IPS-15b (cell line): ENCODE data around the gene IVD.
"Not testable (repeated sequence)": the region's sequence is repeated elsewhere in the genome, so short reads cannot be mapped to it uniquely, and the experiment has no call there.

Experiments used
- H3K27me3 ChIP-seq: one replicate; pipeline ENCODE4 v1.6.1; 2013; ENCODE audit warnings: low read length; ENCODE audit not compliant: control insufficient read depth, insufficient read depth
- H3K36me3 ChIP-seq: one replicate; pipeline ENCODE4 v1.6.1; 2013; ENCODE audit warnings: low read length; ENCODE audit not compliant: control insufficient read depth, insufficient read depth
- H3K4me1 ChIP-seq: one replicate; pipeline ENCODE4 v1.6.1; 2013; ENCODE audit warnings: mild to moderate bottlenecking, low read length; ENCODE audit not compliant: control insufficient read depth, insufficient read depth
- H3K4me3 ChIP-seq: one replicate; pipeline ENCODE4 v1.5.1; 2013; ENCODE audit warnings: low read depth, low read length
- H3K9ac ChIP-seq: one replicate; pipeline ENCODE4 v1.6.1; 2013; ENCODE audit warnings: low read depth, mild to moderate bottlenecking, low read length
- H3K9me3 ChIP-seq: one replicate; pipeline ENCODE4 v1.6.1; 2013; ENCODE audit warnings: mild to moderate bottlenecking, low read length; ENCODE audit not compliant: control insufficient read depth, insufficient read depth

The IVD gene

DNA sequence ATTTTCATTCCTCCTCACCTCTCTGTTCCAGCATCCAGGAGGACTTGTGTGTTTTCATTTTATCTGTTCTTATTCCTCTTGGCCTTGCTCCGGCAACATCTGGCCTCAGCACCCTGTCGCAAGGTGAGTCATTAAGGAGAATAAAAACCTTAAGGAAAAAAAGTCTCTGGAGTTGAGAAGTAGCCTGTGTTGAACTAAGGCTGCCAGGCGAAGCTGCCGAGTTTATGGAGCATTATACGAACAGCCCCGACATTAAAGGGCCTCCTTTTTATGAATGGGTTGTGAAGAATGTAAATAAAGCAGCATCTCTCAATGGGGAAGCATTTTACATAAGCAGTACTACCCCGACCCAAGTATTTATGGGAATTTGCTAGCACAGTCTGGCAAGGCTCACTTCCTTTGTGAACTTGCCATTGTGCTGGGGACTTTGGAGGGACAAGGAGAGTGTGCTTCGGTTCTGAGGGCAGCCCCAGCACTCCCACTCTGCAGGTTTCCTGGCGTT lies 39.9 kb downstream of the IVD start:
- no peaks in the 10 kb centered on the region for H3K27me3 ChIP-seq
- H3K4me3 ChIP-seq, result no peak overlapping the region
- H3K36me3 ChIP-seq, result no peaks in the 10 kb centered on the region
- H3K9me3 ChIP-seq, result no peaks in the 10 kb centered on the region
- no peak overlapping the region for H3K9ac ChIP-seq
- H3K4me1 ChIP-seq, result peaks cover 39% of the 10 kb centered on the region

DNA sequence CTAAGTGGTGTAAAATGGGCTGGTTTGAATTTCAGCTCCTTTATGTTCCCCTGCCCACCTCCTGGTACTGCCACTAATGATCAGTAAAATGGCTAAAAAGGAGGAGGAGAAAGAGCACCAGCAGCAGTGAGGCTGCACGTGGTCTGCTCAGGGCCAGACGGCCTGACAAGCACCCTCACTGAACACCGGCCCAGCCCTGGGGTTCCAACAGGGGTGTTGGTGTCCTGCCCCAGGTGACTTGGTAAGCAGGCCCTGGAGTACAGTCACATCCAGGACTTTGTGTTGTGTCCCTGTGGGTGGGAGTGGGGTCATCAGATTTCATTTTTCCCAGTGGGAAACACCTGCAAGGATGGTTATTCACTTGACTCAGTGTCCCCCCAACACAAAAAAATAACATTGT lies 40.5 kb downstream of the IVD start:
- Histone ChIP-seq H3K27me3 (no peaks in the 10 kb centered on the region), H3K9ac (no peak overlapping the region), H3K9me3 (no peaks in the 10 kb centered on the region), H3K36me3 (no peaks in the 10 kb centered on the region), H3K4me1 (peaks cover 40% of the 10 kb centered on the region), H3K4me3 (no peak overlapping the region)

- H3K9ac ChIP-seq, result no peak overlapping the region
- no peaks in the 10 kb centered on the region for H3K9me3 ChIP-seq
- no peak overlapping the region for H3K4me3 ChIP-seq
- H3K27me3 ChIP-seq, result no peaks in the 10 kb centered on the region
- H3K36me3 ChIP-seq, result no peaks in the 10 kb centered on the region
- H3K4me1 ChIP-seq, result peaks cover 45% of the 10 kb centered on the region
Measured at GRCh38 chr15:40448354-40448753, 42.8 kb downstream of the IVD start.

GRCh38 chr15:40449275-40449674 lies 43.7 kb downstream of the IVD start:
- H3K9me3 ChIP-seq, result no peaks in the 10 kb centered on the region
- peaks cover 39% of the 10 kb centered on the region for H3K4me1 ChIP-seq
- H3K4me3 ChIP-seq, result no peak overlapping the region
- H3K36me3 ChIP-seq, result no peaks in the 10 kb centered on the region
- H3K9ac ChIP-seq, result no peak overlapping the region
- H3K27me3 ChIP-seq, result no peaks in the 10 kb centered on the region

- H3K27me3 ChIP-seq, result no peaks in the 10 kb centered on the region
- H3K36me3 ChIP-seq, result no peaks in the 10 kb centered on the region
- peak overlapping the region; percentile 37 for H3K9ac ChIP-seq
- H3K4me1 ChIP-seq, result peaks cover 38% of the 10 kb centered on the region
- no peaks in the 10 kb centered on the region for H3K9me3 ChIP-seq
- no peak overlapping the region for H3K4me3 ChIP-seq
Measured at GRCh38 chr15:40450047-40450446, 44.5 kb downstream of the IVD start.

DNA sequence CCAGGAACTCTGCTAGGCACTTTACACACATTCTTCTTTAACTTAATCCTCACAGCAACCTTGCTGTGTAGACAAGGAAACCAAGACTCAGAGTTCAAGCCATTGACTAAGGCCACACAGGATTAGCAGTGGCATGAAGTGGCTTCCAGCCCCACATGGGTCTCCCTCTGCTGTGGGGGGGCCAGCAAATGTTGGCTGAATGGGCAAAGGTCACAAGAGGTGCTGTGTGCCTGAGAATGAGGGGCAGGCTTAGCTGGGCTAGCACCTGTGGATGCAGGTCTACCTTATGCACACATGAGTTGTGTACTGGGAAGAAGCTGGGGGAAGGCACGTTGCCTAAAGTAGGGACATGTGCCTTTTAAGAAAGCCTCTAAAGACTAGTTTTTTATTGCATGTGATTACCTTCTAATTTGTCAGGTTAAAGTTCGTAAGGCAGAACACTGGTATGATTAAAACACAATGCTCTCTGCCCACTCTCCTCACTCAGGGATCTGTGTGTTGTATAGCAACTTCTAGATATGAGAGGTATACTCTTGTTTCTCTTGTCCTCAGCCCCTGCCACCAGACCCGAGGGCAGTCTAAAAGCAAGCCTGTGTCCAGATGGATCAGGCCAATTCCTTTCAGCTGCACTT lies 46.0 kb downstream of the IVD start:
- Histone ChIP-seq H3K4me3 (no peak overlapping the region), H3K4me1 (peaks cover 32% of the 10 kb centered on the region), H3K9me3 (no peaks in the 10 kb centered on the region), H3K27me3 (no peaks in the 10 kb centered on the region), H3K9ac (peak overlapping the region; percentile 32), H3K36me3 (no peaks in the 10 kb centered on the region)

- peak overlapping the region; percentile 13 for H3K9ac ChIP-seq
- H3K36me3 ChIP-seq, result no peaks in the 10 kb centered on the region
- H3K27me3 ChIP-seq, result no peaks in the 10 kb centered on the region
- H3K4me1 ChIP-seq, result peaks cover 32% of the 10 kb centered on the region
- H3K4me3 ChIP-seq, result no peak overlapping the region
- no peaks in the 10 kb centered on the region for H3K9me3 ChIP-seq
Measured at GRCh38 chr15:40452296-40453090, 46.9 kb downstream of the IVD start.

- H3K9ac ChIP-seq, H3K27me3 ChIP-seq, H3K9me3 ChIP-seq, H3K4me3 ChIP-seq, H3K36me3 ChIP-seq: not testable (repeated sequence)
- peaks cover 32% of the 10 kb centered on the region for H3K4me1 ChIP-seq
Measured at GRCh38 chr15:40453941-40454340, 48.3 kb downstream of the IVD start.

- Histone ChIP-seq H3K36me3 (peaks cover 14% of the 10 kb centered on the region), H3K4me3 (no peak overlapping the region), H3K9ac (no peak overlapping the region), H3K27me3 (no peaks in the 10 kb centered on the region), H3K9me3 (no peaks in the 10 kb centered on the region), H3K4me1 (peaks cover 32% of the 10 kb centered on the region)
Measured at GRCh38 chr15:40454904-40455391, 49.4 kb downstream of the IVD start.

- H3K4me3 ChIP-seq, result no peak overlapping the region
- H3K4me1 ChIP-seq, result peaks cover 30% of the 10 kb centered on the region
- H3K9ac ChIP-seq, result peak overlapping the region; percentile 65
- H3K27me3 ChIP-seq, result no peaks in the 10 kb centered on the region
- peaks cover 24% of the 10 kb centered on the region for H3K36me3 ChIP-seq
- no peaks in the 10 kb centered on the region for H3K9me3 ChIP-seq
Measured at GRCh38 chr15:40456299-40456712, 50.7 kb downstream of the IVD start.

- H3K27me3 ChIP-seq, result no peaks in the 10 kb centered on the region
- peaks cover 26% of the 10 kb centered on the region for H3K36me3 ChIP-seq
- H3K9me3 ChIP-seq, result no peaks in the 10 kb centered on the region
- H3K9ac ChIP-seq, result peak overlapping the region; percentile 65
- no peak overlapping the region for H3K4me3 ChIP-seq
- H3K4me1 ChIP-seq, result peaks cover 25% of the 10 kb centered on the region
Measured at GRCh38 chr15:40456738-40457137, 51.1 kb downstream of the IVD start.
